Measurements from ENCODE around the gene BIRC5.
A peak's percentile ranks its signal among the peaks of the same experiment; 100 is the strongest.

The BIRC5 gene

DNA sequence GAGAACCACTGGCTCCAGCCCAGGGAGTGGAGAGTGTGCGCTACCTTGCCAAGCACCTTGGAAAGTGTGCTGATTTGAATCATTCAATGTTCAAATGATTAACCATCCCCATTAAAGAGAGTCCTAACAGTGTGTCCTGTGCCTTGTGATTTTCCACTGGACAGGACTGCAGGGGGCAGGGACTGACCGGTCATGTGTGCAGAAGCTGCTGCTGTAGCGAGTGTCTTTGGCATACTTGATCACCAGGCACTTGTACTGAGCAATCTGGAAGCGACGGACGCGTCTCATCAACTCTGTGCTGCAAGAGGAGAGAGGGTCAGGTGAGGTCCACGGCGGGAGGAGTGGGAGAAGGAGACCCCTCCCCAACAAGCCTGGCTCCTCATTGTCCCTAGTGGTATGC lies 29.2 kb upstream of the BIRC5 start:
- Histone ChIP-seq H3K4me3 (ENCODE audit: low read depth, low read length) (0 out of 2 replicates have a peak overlapping the region, but pooled peaks have one; percentile 14), H3K27me3 (ENCODE audit: control insufficient read depth, insufficient read depth, low read length) (no peaks in the 10 kb centered on the region), H3K9me3 (ENCODE audit: control insufficient read depth, insufficient read depth, low read depth, low read length) (no peaks in the 10 kb centered on the region), H3K36me3 (ENCODE audit: control insufficient read depth, insufficient read depth, low read length) (peaks cover 59% of the 10 kb centered on the region), H3K9ac (ENCODE audit: low read length) (peak overlapping the region; percentile 17), H3K4me1 (ENCODE audit: control insufficient read depth, insufficient read depth, low read length) (peaks cover 15% of the 10 kb centered on the region), H3K27ac (ENCODE audit: low read depth, low read length) (no peak overlapping the region)

DNA sequence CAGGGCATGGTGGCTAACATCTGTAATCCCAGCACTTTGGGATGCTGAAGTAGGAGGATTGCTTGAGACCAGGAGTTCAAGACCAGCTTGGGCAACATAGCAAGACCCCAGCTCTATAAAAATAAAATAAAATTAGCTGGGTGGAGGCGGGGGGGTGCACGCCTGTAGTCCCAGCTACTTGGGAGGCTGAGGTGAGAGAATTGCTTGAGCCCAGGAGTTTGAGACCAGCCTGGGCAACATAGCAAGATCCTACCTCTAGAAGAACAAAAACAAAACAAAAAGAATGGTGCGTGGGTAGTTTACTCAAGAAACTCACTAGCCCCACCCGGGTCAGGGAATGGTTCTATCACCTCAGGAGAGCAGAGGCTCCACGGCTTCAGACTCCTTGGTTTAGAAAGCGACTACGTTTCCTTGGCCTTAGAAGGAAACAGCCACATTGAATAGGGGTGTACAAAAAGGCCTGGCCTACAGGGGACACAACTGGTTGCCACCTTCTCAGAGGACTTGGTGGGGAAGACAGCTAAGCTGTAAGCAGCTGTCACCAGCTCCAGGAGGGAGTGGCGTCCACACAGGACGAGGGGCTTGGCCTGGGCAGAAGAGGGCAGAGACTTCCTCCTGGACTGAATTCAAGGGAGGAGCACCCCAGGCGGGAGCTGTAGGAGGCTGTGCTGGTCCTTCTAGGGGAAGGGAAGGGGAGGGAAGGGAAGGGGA lies 27.9 kb upstream of the BIRC5 start:
- peak overlapping the region; percentile 87 for H3K4me3 ChIP-seq (ENCODE audit: low read depth, low read length)
- H3K9me3 ChIP-seq (ENCODE audit: control insufficient read depth, insufficient read depth, low read depth, low read length): no peaks in the 10 kb centered on the region
- no peak overlapping the region for H3K27ac ChIP-seq (ENCODE audit: low read depth, low read length)
- H3K4me1 ChIP-seq (ENCODE audit: control insufficient read depth, insufficient read depth, low read length): peaks cover 15% of the 10 kb centered on the region
- H3K36me3 ChIP-seq (ENCODE audit: control insufficient read depth, insufficient read depth, low read length): peaks cover 53% of the 10 kb centered on the region
- peak overlapping the region; percentile 95 for H3K9ac ChIP-seq (ENCODE audit: low read length)
- no peaks in the 10 kb centered on the region for H3K27me3 ChIP-seq (ENCODE audit: control insufficient read depth, insufficient read depth, low read length)

DNA sequence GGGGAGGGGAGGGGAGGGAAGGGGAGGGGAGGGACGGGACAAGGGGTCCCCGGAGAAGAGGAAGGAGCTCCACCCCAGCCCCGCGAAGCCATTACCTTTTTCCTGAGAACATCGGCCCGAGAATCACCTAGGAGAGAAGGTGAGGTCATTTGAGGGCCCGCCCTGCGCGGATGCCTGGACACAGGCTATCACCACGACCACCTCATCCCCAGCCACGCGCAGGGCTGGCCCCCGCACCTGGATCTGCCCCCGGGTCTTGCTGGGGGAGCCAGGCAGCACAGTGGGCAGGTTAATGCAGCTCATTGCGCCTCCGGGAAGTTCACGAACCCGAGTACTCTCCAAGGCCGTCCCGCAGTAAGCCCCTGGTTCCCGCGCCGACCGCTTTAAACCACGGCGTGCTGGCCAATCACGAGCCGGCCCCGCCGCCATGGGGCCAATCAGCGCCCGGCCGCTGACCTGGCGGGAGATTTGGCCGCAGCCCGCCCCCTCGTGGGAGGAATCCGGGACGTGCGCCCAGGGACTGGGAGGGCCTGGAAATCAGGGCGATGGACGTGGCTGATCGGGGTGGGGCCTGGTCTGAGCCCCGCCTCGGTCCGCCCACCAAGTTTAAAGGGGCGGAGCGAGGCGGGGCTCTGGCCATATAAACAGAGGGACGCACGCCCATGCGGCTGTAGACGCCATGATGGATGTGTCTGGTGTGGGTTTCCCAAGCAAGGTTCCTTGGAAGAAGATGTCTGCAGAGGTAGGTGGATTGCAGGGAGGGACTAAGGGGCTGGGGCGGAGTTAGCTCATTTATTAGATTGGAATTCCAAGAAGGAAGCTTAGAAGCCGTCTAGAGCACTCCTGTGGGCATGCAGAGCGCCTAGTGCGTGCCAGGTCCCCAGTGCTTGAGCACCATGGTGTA lies 27.1 kb upstream of the BIRC5 start, which contains the start of the genes AFMID and TK1:
TSS of gene AFMID (plus strand) at position 671 of the 904 bp plus-strand sequence. CDS start at position 680, 9 bp downstream.
TSS of gene TK1 (minus strand) at position 361 of the 904 bp plus-strand sequence. CDS start at position 303, 58 bp downstream.
- Histone ChIP-seq H3K9ac (ENCODE audit: low read length) (peak within 1 kb of the TSS; percentile 95), H3K4me1 (ENCODE audit: control insufficient read depth, insufficient read depth, low read length) (peaks cover 15% of the 10 kb centered on the region), H3K4me3 (ENCODE audit: low read depth, low read length) (peak within 1 kb of the TSS; percentile 87), H3K27me3 (ENCODE audit: control insufficient read depth, insufficient read depth, low read length) (no peaks in the 10 kb centered on the region), H3K9me3 (ENCODE audit: control insufficient read depth, insufficient read depth, low read depth, low read length) (no peaks in the 10 kb centered on the region), H3K36me3 (ENCODE audit: control insufficient read depth, insufficient read depth, low read length) (peaks cover 50% of the 10 kb centered on the region), H3K27ac (ENCODE audit: low read depth, low read length) (peak within 1 kb of the TSS; percentile 91)

DNA sequence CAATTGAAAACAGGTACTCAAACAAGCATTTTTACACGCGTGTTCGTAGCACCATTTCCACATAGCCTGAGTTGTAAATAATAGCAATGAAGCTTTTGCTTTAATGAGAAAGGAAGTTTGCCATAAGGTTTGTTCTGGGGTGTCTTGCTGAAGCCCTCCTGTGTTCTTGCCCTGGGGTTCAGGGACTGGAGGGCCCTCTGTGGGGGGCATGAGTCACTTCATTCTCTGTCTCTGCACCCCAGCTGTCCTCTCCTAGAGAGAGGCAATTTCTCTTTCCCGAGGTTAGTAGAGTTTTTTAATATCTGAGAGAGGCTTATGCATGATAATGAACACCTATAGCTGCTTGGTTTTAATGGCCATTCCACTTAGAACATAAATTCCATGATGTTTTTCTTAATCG lies 17.3 kb upstream of the BIRC5 start:
- Histone ChIP-seq H3K9ac (ENCODE audit: low read length) (peak overlapping the region; percentile 40), H3K4me3 (ENCODE audit: low read depth, low read length) (no peak overlapping the region; the same call in 1 of the 2 replicates)

DNA sequence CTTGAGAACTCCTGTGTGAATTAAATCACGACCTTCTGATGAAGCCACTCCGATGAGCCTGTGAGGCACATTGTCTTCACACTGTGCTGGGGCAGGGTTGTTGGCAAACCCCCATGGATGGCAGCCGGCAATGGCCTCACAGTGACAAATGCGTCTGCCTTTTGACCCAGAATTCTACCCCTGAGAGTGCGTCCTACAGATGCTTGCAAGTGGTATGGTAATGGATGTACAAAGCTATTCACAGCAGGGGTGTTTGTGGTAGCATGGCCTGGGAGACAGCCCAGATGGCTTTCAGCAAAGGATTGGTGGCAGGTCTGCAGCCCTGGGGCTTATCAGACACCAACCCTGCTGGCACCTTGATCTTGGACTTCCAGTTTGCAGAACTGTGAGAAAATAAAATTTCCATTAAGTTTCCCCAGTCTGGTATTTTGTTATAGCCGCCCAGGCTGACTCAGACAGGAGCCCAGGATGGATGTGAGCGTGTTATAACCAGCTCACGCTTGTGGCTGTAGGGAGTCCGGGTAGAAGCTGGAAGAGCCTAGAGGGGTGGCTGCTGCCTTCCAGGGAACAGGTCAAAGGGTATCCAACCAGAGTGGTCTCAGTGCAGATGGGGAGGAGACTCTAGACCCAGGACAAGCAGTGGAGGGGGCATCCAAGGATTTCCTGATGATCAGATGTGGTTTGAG lies 16.8 kb upstream of the BIRC5 start:
- Histone ChIP-seq H3K4me3 (ENCODE audit: low read depth, low read length) (no peak overlapping the region; the same call in 1 of the 2 replicates), H3K36me3 (ENCODE audit: control insufficient read depth, insufficient read depth, low read length) (peaks cover 24% of the 10 kb centered on the region; the same call in 1 of the 2 replicates), H3K27ac (ENCODE audit: low read depth, low read length) (peak overlapping the region; percentile 32; the same call in 1 of the 2 replicates), H3K9ac (ENCODE audit: low read length) (peak overlapping the region; percentile 40), H3K4me1 (ENCODE audit: control insufficient read depth, insufficient read depth, low read length) (peaks cover 26% of the 10 kb centered on the region), H3K9me3 (ENCODE audit: control insufficient read depth, insufficient read depth, low read depth, low read length) (no peaks in the 10 kb centered on the region), H3K27me3 (ENCODE audit: control insufficient read depth, insufficient read depth, low read length) (no peaks in the 10 kb centered on the region)

More for the DNA sequence above, 17.3 kb upstream of the BIRC5 start:
- Histone ChIP-seq H3K36me3 (ENCODE audit: control insufficient read depth, insufficient read depth, low read length) (peaks cover 26% of the 10 kb centered on the region; the same call in 1 of the 2 replicates), H3K4me1 (ENCODE audit: control insufficient read depth, insufficient read depth, low read length) (peaks cover 26% of the 10 kb centered on the region), H3K27ac (ENCODE audit: low read depth, low read length) (0 out of 2 replicates have a peak overlapping the region, but pooled peaks have one; percentile 16), H3K27me3 (ENCODE audit: control insufficient read depth, insufficient read depth, low read length) (no peaks in the 10 kb centered on the region), H3K9me3 (ENCODE audit: control insufficient read depth, insufficient read depth, low read depth, low read length) (no peaks in the 10 kb centered on the region)

DNA sequence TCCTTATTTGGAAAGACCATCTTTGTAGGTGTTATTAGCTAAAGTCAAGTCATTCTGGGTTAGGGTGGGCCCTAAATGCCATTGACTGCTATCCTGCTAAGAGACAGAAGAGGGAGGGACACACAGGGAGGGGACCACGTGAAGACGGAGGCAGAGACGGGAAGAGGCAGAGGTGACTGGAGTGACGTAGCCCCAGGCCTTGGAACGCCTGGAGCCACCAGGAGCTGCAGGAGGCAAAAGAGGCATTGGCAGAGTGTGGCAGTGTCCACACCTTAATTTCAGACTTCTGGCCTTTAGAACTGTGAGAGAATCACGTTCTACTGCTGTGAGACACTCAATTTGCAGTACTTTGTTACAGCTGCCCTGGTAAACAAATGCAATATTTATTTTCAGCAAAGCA lies 13.6 kb upstream of the BIRC5 start:
- Histone ChIP-seq H3K4me3 (ENCODE audit: low read depth, low read length) (no peak overlapping the region), H3K4me1 (ENCODE audit: control insufficient read depth, insufficient read depth, low read length) (peaks cover 26% of the 10 kb centered on the region), H3K9me3 (ENCODE audit: control insufficient read depth, insufficient read depth, low read depth, low read length) (no peaks in the 10 kb centered on the region), H3K27me3 (ENCODE audit: control insufficient read depth, insufficient read depth, low read length) (no peaks in the 10 kb centered on the region), H3K36me3 (ENCODE audit: control insufficient read depth, insufficient read depth, low read length) (peaks cover 29% of the 10 kb centered on the region), H3K27ac (ENCODE audit: low read depth, low read length) (no peak overlapping the region), H3K9ac (ENCODE audit: low read length) (no peak overlapping the region)

DNA sequence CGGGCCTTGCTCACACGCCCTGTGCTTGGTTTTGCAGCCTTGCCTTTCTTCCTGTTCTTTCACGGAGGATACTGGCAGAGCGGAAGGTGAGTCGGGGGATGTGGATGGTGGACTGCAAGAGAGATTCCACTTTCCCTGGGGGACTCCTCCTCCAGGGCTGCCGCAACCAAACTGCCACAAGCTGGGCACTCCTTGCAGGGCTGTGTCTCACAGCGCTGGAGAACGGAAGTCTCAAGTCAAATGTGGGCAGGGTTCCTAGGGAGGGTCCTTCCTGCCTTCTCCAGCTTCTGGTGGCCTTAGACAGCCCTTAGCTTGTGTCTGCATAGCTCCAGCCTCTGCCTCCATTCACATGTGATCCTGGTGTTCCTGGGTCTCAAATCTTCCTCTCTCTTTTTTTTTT lies 11.4 kb upstream of the BIRC5 start:
- Histone ChIP-seq H3K4me3 (ENCODE audit: low read depth, low read length) (no peak overlapping the region), H3K9me3 (ENCODE audit: control insufficient read depth, insufficient read depth, low read depth, low read length) (no peaks in the 10 kb centered on the region), H3K4me1 (ENCODE audit: control insufficient read depth, insufficient read depth, low read length) (peaks cover 8% of the 10 kb centered on the region), H3K27ac (ENCODE audit: low read depth, low read length) (no peak overlapping the region), H3K9ac (ENCODE audit: low read length) (no peak overlapping the region), H3K27me3 (ENCODE audit: control insufficient read depth, insufficient read depth, low read length) (no peaks in the 10 kb centered on the region), H3K36me3 (ENCODE audit: control insufficient read depth, insufficient read depth, low read length) (peaks cover 37% of the 10 kb centered on the region)

DNA sequence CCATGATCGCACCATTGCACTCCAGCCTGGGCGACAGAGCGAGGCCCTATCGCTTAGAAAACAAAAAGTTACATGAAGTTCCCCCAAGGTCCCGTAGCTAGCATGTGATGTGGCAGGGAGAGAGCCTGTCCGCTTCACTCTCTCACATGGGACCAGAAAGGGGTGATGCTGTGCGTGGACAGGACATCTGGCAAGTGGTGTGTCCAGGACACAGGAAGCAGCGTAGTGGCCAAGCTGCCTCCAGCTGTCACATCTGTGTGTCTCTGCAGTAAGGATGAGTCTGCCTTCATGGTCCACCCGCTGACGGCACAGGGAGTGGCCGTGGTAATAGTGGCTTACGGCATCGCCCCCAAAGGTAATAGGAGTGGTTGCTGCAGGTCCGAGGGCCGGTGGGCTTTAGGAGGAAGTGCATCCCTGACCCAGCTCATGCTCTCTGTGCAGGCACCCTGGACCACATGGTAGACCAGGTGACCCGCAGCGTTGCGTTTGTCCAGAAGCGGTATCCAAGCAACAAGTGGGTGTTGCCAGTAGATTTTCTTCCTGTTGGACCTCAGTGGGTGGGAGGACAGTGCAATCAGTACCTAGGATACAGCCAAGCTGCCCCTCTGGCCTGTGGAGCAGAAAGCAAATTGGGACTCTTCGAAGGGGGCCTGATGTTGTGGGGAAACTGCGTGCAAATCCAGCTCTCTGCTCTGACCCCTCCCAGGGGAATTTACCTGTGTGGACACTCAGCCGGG lies 9.5 kb upstream of the BIRC5 start:
- H3K27ac ChIP-seq (ENCODE audit: low read depth, low read length): no peak overlapping the region
- H3K27me3 ChIP-seq (ENCODE audit: control insufficient read depth, insufficient read depth, low read length): no peaks in the 10 kb centered on the region
- H3K9ac ChIP-seq (ENCODE audit: low read length): no peak overlapping the region
- peaks cover 5% of the 10 kb centered on the region; the same call in 1 of the 2 replicates for H3K4me1 ChIP-seq (ENCODE audit: control insufficient read depth, insufficient read depth, low read length)
- no peak overlapping the region for H3K4me3 ChIP-seq (ENCODE audit: low read depth, low read length)
- peaks cover 35% of the 10 kb centered on the region for H3K36me3 ChIP-seq (ENCODE audit: control insufficient read depth, insufficient read depth, low read length)
- H3K9me3 ChIP-seq (ENCODE audit: control insufficient read depth, insufficient read depth, low read depth, low read length): no peaks in the 10 kb centered on the region

DNA sequence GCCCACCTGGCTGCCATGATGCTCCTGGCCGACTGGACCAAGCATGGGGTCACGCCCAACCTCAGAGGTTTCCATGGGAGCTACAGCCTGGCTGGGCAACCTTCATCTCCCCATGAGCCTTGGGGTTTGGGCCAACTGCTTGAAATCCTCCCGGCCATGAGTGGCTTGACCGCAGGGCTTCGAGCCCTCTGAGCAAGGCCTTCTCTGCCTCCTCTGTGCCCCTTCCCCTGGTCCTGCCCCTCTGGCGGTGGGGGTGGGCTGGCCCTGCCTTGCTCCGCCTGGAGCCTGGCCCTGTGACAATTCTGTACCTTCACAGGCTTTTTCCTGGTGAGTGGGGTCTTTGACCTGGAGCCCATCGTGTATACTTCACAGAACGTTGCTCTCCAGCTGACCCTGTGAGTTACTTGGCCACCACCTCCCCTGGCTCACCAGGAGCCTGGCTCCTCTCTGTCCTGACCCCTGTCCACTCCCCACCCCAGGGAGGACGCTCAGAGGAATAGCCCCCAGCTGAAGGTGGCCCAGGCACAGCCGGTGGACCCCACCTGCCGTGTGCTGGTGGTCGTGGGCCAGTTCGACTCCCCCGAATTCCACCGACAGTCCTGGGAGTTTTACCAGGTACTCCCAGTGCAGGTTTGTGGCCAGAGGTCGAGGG lies 8.8 kb upstream of the BIRC5 start:
- peaks cover 32% of the 10 kb centered on the region for H3K36me3 ChIP-seq (ENCODE audit: control insufficient read depth, insufficient read depth, low read length)
- no peaks in the 10 kb centered on the region for H3K27me3 ChIP-seq (ENCODE audit: control insufficient read depth, insufficient read depth, low read length)
- no peak overlapping the region for H3K9ac ChIP-seq (ENCODE audit: low read length)
- no peaks in the 10 kb centered on the region for H3K9me3 ChIP-seq (ENCODE audit: control insufficient read depth, insufficient read depth, low read depth, low read length)
- peaks cover 5% of the 10 kb centered on the region; the same call in 1 of the 2 replicates for H3K4me1 ChIP-seq (ENCODE audit: control insufficient read depth, insufficient read depth, low read length)
- H3K4me3 ChIP-seq (ENCODE audit: low read depth, low read length): no peak overlapping the region
- H3K27ac ChIP-seq (ENCODE audit: low read depth, low read length): no peak overlapping the region

DNA sequence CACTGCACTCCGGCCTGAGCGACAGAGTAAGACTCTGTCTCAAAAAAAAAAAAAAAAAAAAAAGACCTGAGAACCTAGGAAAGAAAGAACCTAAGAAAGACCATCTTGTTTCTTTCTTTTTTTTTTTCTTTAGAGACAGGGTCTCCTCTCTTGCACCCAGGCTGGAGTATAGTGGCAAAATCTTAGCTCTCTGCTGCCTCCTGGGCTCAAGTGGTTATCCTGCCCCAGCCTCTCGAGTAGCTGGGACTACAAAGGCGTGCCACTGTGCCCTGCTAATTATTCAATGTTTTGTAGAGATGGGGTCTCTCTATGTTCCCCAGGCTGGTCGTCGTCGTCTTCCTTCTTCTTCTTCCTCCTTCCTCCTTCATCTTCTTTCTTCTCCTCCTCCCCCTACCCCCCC lies 7.8 kb upstream of the BIRC5 start:
- Histone ChIP-seq H3K36me3 (ENCODE audit: control insufficient read depth, insufficient read depth, low read length) (peaks cover 32% of the 10 kb centered on the region), H3K27me3 (ENCODE audit: control insufficient read depth, insufficient read depth, low read length) (no peaks in the 10 kb centered on the region), H3K4me3 (ENCODE audit: low read depth, low read length) (no peak overlapping the region), H3K9me3 (ENCODE audit: control insufficient read depth, insufficient read depth, low read depth, low read length) (no peaks in the 10 kb centered on the region), H3K27ac (ENCODE audit: low read depth, low read length) (no peak overlapping the region), H3K4me1 (ENCODE audit: control insufficient read depth, insufficient read depth, low read length) (no peaks in the 10 kb centered on the region), H3K9ac (ENCODE audit: low read length) (no peak overlapping the region)
